Measurements from ENCODE around the gene GJA4.

DNA sequence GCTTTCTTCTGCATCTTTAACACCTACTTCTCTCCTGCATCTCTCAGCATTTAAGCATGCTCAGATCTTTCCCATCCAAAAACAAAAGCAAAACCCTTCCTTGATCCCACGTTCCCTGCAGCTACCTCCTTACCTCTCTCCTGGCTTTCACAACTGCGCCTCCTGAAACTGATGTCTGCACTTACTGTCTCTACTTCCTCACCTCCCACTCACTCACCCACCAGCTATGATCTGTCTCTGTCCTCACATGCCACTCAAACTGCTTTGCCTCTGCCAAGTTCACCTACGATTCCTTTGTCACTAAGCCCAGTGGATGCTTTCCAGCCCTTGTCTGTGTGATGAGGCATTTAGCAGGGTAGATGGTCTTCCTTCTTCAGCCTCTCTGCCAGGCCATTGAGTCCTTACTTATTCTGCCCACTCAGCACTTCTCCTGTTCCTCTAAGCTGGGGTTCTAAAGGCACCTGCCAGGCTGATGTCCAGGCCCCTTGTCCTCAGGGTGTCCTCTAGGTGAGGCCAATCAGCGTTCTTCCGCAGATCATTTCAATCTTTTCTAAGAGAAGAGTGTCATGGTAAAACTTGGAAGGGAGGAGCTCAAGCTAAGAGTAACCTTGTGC, 21.8 kb upstream of the GJA4 start:
- TF ChIP-seq CTCF (IDR thresholded peaks at IDR 0.05; ENCODE audit: borderline replicate concordance, extremely low read depth, low read length, poor library complexity, severe bottlenecking) (no peak), EZH2 (IDR thresholded peaks at IDR 0.05; ENCODE audit: borderline replicate concordance, low read depth, low read length, severe bottlenecking) (no peak)

Data from DND-41 (cell line).